22Rv1 (cell line): ENCODE measurements around the gene CORO1C.

Source experiments
- ZFX ChIP-seq: fragments of 450-650 bp; IDR thresholded peaks from 2 replicates; pipeline ENCODE4 v1.6.1; 2017; ENCODE audit warnings: antibody characterized with exemption, borderline replicate concordance
- TF ChIP-seq, protein P1 (sequence below): fragments of 450-650 bp; IDR thresholded peaks from 2 replicates; pipeline ENCODE4 v1.5.1; 2017; ENCODE audit warnings: mild to moderate bottlenecking

DNA sequence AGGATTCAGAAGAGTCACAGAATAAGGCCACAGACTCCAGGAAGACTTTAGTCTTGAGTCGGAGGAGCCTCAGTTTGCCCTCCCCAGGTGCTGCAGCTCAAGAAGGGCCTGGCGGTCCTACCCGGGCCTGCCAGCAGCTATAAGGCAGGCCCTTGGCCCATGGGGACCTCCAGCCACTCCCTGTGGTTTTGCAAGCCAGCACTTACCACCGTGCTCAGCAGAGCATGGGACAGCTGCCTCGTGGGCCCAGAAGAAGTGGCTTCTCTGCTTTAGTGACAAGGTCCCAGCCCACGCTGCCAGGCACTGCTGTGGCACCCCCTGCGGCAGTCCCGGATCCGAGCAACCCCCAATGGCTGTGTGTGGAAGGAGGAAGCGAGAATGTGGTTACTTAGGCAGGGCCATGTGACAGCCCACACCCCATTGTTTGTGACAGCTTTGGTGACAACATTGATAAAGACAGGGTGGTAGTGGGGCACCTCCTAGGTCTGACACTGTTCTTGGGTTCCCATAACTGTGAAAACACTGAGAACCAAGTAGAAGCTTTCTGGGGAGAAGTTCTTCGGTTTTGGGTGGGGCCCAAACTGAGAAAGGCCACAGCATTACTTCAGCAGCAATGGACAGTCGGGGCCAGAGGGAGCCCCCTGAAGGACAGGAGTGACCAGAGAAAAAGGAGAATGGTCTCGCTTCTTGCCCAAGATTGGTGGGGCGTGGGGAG lies 97.6 kb downstream of the CORO1C start, which contains the start of gene SELPLG:
- TF ChIP-seq, protein P1, sequence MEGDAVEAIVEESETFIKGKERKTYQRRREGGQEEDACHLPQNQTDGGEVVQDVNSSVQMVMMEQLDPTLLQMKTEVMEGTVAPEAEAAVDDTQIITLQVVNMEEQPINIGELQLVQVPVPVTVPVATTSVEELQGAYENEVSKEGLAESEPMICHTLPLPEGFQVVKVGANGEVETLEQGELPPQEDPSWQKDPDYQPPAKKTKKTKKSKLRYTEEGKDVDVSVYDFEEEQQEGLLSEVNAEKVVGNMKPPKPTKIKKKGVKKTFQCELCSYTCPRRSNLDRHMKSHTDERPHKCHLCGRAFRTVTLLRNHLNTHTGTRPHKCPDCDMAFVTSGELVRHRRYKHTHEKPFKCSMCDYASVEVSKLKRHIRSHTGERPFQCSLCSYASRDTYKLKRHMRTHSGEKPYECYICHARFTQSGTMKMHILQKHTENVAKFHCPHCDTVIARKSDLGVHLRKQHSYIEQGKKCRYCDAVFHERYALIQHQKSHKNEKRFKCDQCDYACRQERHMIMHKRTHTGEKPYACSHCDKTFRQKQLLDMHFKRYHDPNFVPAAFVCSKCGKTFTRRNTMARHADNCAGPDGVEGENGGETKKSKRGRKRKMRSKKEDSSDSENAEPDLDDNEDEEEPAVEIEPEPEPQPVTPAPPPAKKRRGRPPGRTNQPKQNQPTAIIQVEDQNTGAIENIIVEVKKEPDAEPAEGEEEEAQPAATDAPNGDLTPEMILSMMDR = no peak
- TF ChIP-seq ZFX = no peak
